Left kidney (tissue), 2 donors: Measurements from ENCODE around the gene MYH7. TPM values are rescaled to one million over a fixed set of nuclear protein-coding genes. Genes with fewer than 3 reads are reported as not detected.

Experiments
- DNase-seq: peaks from one replicate; pipeline ENCODE4 v3.0.0-alpha.2; 2013
- polyA plus RNA-seq: library from polyadenylated mRNA; unstranded; fragments of 120-200 nt; gene quantifications from one replicate; pipeline ENCODE4 v1.2.1, GENCODE V29; 2013; ENCODE audit not compliant: insufficient read length

The MYH7 gene
- polyA plus RNA-seq, 1 donor = 0.32 TPM

DNA sequence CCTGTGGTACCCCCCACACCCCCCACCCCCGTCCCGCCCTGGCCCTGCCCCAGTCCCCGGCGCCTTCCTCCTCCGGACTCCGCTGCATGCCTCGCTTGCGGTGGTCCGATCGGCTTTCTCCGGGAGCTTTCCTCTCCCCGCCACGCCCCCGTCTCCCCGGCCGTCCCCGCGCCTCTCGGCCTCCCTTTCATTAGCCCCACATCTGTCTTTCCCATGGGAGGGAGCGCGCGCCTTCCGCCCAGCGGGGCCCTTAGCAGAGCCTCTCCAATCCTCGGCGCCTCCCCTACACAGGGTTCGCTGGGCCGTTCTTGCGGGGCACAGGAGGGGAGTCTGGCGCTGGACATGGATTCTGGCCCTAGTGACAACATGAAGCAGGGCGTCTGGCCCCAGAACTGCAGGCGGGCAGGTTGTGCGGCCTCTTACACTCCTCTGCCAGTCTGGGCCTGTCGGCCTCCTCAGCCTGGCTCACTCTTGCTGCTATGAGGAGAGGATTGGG lies 69.0 kb downstream of the MYH7 start:
- peak; percentile 86 for DNase-seq

DNA sequence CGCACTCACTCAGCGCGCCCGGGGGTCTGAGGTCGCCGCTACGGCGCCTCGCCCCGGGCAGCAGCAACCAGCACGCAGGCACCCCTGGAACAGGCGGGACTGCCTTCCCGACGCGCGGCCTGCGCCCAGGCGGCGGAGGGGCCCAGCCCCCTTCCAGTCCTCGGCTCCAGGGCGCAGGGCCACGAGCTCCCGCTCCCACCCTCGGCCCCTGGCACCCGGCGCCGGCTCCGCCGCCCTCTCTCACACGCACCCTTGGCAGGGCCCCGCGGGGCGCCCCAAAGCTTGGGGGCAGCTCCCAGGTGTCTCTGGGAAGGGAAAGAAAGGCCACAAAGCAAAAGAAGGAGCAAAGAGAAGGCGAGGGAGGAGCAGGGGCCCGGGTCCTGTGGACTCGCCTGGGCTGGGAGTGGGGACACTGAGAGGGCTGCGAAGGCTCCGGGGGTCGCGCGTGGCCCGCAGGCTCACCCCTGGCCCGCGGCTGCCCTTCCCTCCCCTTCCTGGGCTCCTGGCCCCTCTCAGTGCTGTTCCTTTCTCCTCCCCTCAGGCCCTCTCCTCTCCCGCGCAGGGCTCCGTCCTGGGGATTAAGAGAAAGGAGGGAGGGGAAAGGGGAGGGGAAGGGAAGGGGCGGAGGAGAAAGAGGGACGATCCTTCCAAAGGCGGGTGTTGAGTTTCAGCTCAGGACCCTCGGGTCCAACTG lies 69.6 kb downstream of the MYH7 start:
- peak; percentile 96 for DNase-seq

DNA sequence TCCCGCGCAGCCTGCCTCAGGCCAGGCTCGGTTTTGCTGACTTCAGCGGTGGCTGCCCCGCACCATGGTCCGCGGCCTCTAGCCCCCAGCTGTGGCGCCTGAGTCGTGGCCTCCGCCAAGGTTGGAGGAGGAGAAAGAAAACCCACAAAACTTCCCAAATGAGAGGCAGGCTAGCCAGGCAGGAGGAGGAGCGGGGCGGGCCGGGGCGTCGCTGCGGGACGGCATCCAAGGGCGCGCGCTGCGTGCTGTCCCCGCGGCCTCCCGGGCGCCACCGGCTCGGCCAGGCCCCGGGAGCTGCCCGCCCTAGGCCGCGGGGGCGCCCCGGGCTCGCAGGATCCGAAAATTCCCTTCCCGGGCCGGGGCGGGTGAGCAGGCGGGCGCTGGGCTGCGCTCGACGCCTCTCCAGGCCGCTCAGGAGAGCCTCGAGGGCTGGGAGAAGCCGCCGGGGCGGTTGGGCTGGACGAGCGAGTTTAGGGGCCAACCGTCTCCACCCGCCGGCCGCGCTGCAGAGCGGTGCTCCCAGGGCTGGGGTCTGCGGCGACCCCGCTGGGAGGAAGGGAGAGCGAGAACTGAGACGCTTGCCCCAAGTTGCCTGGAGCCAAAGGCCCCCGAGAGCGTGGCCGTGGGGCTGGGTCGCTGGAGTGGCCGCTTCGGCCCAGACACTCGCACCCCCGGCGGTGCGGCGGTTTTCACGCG lies 70.3 kb downstream of the MYH7 start, which contains the start of gene EFS:
Gene EFS, minus strand, starts transcription at position 137 of the 696 bp plus-strand sequence. CDS start 147 bp downstream, outside the sequence.
- peak; percentile 27 for DNase-seq

DNA sequence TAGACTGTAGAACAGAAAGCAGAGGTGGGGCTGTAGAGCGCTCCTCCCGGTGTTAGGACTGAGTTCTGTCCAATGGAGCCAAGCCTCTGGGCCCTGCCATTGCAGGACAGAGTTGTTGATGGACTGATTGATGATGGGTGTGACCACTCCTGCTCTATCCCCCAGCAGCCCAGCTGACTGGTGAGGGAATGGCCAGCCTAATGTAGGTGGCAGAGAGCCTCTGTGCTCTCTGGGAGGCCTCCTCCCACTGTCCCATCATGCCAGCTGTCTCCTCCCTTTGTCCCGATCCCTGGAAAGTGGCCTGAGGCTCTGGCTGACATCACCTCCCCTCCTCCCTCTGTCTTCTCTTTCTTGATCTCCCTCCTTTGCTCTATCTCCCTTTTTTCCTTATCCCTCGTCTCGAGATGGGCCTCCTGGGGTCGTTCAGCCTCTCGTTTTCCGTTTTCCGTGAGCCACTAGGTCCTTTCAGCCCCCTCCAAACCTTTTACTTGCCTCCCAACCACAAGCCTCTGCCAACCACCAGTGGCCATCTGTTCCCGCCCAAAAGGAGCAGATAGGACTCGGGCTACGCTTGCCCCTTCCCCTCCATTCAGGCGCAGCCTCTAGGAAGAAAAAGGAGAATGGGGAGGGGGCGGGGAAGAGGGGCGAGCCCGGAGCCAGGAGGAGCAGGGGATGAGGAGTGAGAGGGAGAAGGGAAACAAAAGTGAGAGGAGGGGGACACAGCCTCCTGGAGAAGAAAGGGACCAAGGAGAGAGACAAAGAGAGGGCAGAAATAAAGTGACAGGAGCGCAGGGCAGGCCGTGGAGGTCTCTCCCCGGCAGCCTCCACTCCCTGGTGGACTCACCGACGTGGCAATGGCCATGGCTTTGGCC lies 71.1 kb downstream of the MYH7 start:
- DNase-seq = peak; percentile 32

Other genes starting within 250 kb of the MYH7 start
- 2.3 TPM for gene RNF212B, start 197.7 kb downstream of the MYH7 start, polyA plus RNA-seq
- 28.0 TPM for gene HOMEZ, start 149.5 kb downstream of the MYH7 start, polyA plus RNA-seq
- gene PPP1R3E, start 132.8 kb downstream of the MYH7 start, polyA plus RNA-seq = 42.5 TPM
- 50.6 TPM for gene BCL2L2, start 128.8 kb downstream of the MYH7 start, polyA plus RNA-seq
- gene PABPN1, start 114.2 kb downstream of the MYH7 start, polyA plus RNA-seq = 309 TPM
- 62.4 TPM for gene SLC22A17, start 82.8 kb downstream of the MYH7 start, polyA plus RNA-seq
- 35.4 TPM for gene EFS, start 70.5 kb downstream of the MYH7 start, polyA plus RNA-seq
- gene IL25, start 62.9 kb downstream of the MYH7 start, polyA plus RNA-seq = not detected
- gene CMTM5, start 58.6 kb downstream of the MYH7 start, polyA plus RNA-seq = 1.0 TPM
- 0.13 TPM for gene MYH6, start 27.4 kb downstream of the MYH7 start, polyA plus RNA-seq
- 69.7 TPM for gene NGDN, start 34.0 kb upstream of the MYH7 start, polyA plus RNA-seq
- 9.6 TPM for gene ZFHX2, start 116.1 kb upstream of the MYH7 start, polyA plus RNA-seq
- gene THTPA, start 120.6 kb upstream of the MYH7 start, polyA plus RNA-seq = 19.4 TPM
- gene AP1G2, start 132.1 kb upstream of the MYH7 start, polyA plus RNA-seq = 99.6 TPM
- 8.9 TPM for gene JPH4, start 143.1 kb upstream of the MYH7 start, polyA plus RNA-seq
- 41.7 TPM for gene DHRS2, start 200.7 kb upstream of the MYH7 start, polyA plus RNA-seq